Stomach smooth muscle (tissue), 2 donors: ENCODE measurements around the gene DPF3.

ENCODE experiments used
- H3K27ac ChIP-seq: one replicate; pipeline ENCODE4 v1.7.0; 2013; ENCODE audit warnings: mild to moderate bottlenecking, low read length, inconsistent platforms
- H3K27me3 ChIP-seq, 2 donors: one replicate each; pipeline ENCODE4 v1.7.0; 2013; ENCODE audit warnings: low read length in 2 of 2; ENCODE audit not compliant: insufficient read depth in 2 of 2, control insufficient read depth in 1 of 2
- H3K36me3 ChIP-seq, 2 donors: one replicate each; pipeline ENCODE4 v1.7.0; 2013; ENCODE audit warnings: low read length in 2 of 2; ENCODE audit not compliant: control insufficient read depth in 2 of 2, insufficient read depth in 2 of 2
- H3K4me1 ChIP-seq: one replicate; pipeline ENCODE4 v1.7.0; 2013; ENCODE audit warnings: low read length; ENCODE audit not compliant: control insufficient read depth, insufficient read depth
- H3K4me3 ChIP-seq, 2 donors: one replicate each; pipeline ENCODE4 v1.7.0; 2013; ENCODE audit warnings: low read length in 2 of 2
- H3K9ac ChIP-seq, 2 donors: one replicate each; pipeline ENCODE4 v1.7.0; 2013; ENCODE audit warnings: low read length in 2 of 2, mild to moderate bottlenecking in 1 of 2
- H3K9me3 ChIP-seq, 2 donors: one replicate each; pipeline ENCODE4 v1.7.0; 2013; ENCODE audit warnings: low read length in 2 of 2; ENCODE audit not compliant: control insufficient read depth in 2 of 2
- donor health status: healthy.
- donor health status: Pancreatic carcinoma.

Gene DPF3

DNA sequence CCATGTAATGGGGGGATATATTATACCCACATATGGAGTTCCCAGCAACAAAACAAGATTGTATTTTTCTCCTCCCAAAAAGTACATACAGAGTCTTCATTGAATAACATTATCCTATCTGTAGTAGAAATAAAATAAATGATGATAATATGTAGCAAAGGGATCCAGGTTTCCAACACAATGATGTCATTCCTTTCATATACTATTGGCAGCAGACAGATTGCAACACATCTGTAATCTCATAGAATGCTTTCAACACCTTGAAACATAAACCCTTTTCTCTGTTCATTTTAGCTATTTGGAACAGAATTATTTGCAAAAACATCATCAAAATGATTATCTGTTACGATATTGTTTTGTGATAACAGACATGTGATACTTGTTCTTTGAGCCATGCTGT is 317.6 kb downstream of the DPF3 start:
- H3K27ac ChIP-seq, result no peak overlapping the region
- H3K9ac ChIP-seq, result no peak overlapping the region
- no peak overlapping the region for H3K4me3 ChIP-seq
- H3K9me3 ChIP-seq, result no peaks in the 10 kb centered on the region
- H3K27me3 ChIP-seq, result peaks cover 0 to 5% of the 10 kb centered on the region in 2 donors
- peaks cover 2% of the 10 kb centered on the region for H3K4me1 ChIP-seq
- no peaks in the 10 kb centered on the region for H3K36me3 ChIP-seq

GRCh38 chr14:72574715-72575114 is 319.2 kb downstream of the DPF3 start:
- Histone ChIP-seq H3K9me3 (peaks cover 0 to 2% of the 10 kb centered on the region in 2 donors), H3K4me1 (peaks cover 2% of the 10 kb centered on the region), H3K27ac (no peak overlapping the region), H3K27me3 (peaks cover 0 to 5% of the 10 kb centered on the region in 2 donors), H3K9ac (no peak overlapping the region), H3K4me3 (no peak overlapping the region), H3K36me3 (no peaks in the 10 kb centered on the region)

DNA sequence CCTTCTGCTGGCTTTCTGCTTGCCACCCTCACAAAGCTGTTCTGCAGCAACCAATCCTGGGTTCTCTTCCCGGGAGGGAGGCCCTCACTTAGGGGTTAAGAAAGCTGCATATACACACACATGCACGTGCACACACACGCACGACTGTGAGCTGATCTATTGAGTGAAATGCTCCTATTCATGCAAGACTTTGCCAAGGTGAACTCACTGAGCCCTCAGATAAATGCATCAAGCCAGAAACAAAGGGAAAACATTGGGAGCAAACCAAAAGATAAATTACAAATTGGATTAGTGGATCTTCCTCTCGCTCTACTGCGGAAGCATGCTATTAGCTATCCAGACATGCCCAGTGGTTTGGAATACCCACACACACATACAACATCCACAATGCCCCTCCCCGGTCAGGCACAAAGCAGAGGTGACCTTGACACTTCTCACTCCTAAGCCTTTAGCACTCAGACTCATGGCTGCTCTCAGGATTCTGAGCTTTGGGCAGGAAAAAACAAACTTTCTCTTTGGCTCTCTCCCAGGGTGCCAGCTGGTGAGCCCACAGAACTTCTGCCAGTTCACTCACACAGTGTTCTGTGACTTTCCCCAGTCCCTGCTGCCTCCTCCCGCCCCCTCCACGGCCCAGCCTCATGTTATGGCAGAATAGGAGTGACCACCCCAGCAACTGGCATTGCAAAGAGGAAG is 320.0 kb downstream of the DPF3 start:
- Histone ChIP-seq H3K9me3 (peaks cover 0 to 2% of the 10 kb centered on the region in 2 donors), H3K36me3 (no peaks in the 10 kb centered on the region), H3K27me3 (peaks cover 0 to 5% of the 10 kb centered on the region in 2 donors), H3K9ac (no peak overlapping the region), H3K4me1 (peaks cover 2% of the 10 kb centered on the region), H3K27ac (no peak overlapping the region), H3K4me3 (no peak overlapping the region)
